IMR-90 (cell line): ENCODE measurements around the gene EFHC1.

Experiments used
- BHLHE40 ChIP-seq: fragments of 150-350 bp; IDR thresholded peaks from 2 replicates; pipeline ENCODE4 v1.6.1; 2016; ENCODE audit warnings: mild to moderate bottlenecking, low read depth, low read length
- CEBPB ChIP-seq: IDR thresholded peaks from 2 replicates; pipeline ENCODE4 v1.6.1; 2012; ENCODE audit warnings: low read depth, low read length, improper control_type of control experiment
- CHD1 ChIP-seq: IDR thresholded peaks from 2 replicates; pipeline ENCODE4 v1.6.1; 2012; ENCODE audit warnings: low read depth, low read length, improper control_type of control experiment
- FOS ChIP-seq: fragments of 150-350 bp; IDR thresholded peaks from 2 replicates; pipeline ENCODE4 v1.6.1; 2016; ENCODE audit warnings: low read depth, low read length
- MAFK ChIP-seq: IDR thresholded peaks from 2 replicates; pipeline ENCODE4 v1.6.1; 2012; ENCODE audit warnings: low read depth, low read length, improper control_type of control experiment
- MAZ ChIP-seq: IDR thresholded peaks from 2 replicates; pipeline ENCODE4 v1.6.1; 2012; ENCODE audit warnings: low read depth, mild to moderate bottlenecking, low read length, improper control_type of control experiment, moderate library complexity, borderline replicate concordance
- MXI1 ChIP-seq: IDR thresholded peaks from 2 replicates; pipeline ENCODE4 v1.6.1; 2012; ENCODE audit warnings: low read depth, mild to moderate bottlenecking, low read length, moderate library complexity, borderline replicate concordance
- POLR2A ChIP-seq: IDR thresholded peaks from 2 replicates; pipeline ENCODE4 v1.6.1; 2012; ENCODE audit warnings: mild to moderate bottlenecking, low read depth, low read length
- RAD21 ChIP-seq: IDR thresholded peaks from 2 replicates; pipeline ENCODE4 v1.6.1; 2012; ENCODE audit warnings: low read length, improper control_type of control experiment
- RFX5 ChIP-seq: IDR thresholded peaks from 2 replicates; pipeline ENCODE4 v1.8.0; 2012; ENCODE audit warnings: low read depth, mild to moderate bottlenecking, low read length, moderate library complexity
- USF2 ChIP-seq: fragments of 150-350 bp; IDR thresholded peaks from 2 replicates; pipeline ENCODE4 v1.6.1; 2017; ENCODE audit warnings: mild to moderate bottlenecking, antibody characterized with exemption, low read length, low read depth
- TF ChIP-seq, protein P1 (sequence below): conservative IDR thresholded peaks from 2 replicates; pipeline ENCODE4 v1.5.1; 2012; ENCODE audit warnings: mild to moderate bottlenecking, low read depth, low read length, improper control_type of control experiment
- TF ChIP-seq, protein P2 (sequence below): fragments of 150-350 bp; IDR thresholded peaks from 2 replicates; pipeline ENCODE4 v1.6.1; 2016; ENCODE audit warnings: low read depth, mild to moderate bottlenecking, low read length, moderate library complexity, borderline replicate concordance

DNA sequence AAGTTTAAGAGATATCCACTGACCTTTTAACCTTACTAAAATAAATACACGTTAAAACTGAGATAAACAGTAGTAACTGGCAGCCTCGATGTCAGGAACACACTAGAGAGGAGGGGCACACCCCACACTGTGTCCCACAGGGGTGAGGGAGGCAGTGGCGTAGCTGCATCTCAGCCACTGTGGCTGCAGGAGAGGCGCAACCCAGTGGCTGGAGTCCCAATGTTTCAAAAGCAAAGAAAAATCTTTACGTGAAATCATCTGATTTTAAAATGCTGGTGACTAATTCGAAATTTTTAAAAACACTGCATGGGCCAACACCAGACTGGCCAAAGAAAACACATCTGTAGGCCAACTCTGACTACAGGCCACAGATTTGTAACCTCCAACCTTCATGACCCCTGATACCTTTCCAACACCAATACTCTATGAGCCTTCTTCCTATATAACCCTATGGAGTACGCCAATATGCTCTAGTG lies 102.0 kb downstream of the EFHC1 start:
- TF ChIP-seq, protein P1, sequence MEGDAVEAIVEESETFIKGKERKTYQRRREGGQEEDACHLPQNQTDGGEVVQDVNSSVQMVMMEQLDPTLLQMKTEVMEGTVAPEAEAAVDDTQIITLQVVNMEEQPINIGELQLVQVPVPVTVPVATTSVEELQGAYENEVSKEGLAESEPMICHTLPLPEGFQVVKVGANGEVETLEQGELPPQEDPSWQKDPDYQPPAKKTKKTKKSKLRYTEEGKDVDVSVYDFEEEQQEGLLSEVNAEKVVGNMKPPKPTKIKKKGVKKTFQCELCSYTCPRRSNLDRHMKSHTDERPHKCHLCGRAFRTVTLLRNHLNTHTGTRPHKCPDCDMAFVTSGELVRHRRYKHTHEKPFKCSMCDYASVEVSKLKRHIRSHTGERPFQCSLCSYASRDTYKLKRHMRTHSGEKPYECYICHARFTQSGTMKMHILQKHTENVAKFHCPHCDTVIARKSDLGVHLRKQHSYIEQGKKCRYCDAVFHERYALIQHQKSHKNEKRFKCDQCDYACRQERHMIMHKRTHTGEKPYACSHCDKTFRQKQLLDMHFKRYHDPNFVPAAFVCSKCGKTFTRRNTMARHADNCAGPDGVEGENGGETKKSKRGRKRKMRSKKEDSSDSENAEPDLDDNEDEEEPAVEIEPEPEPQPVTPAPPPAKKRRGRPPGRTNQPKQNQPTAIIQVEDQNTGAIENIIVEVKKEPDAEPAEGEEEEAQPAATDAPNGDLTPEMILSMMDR: no peak
- TF ChIP-seq MXI1: no peak
- TF ChIP-seq RAD21: 0 out of 2 replicates have a peak, but pooled peaks have one; percentile 4
- no peak for TF ChIP-seq USF2
- TF ChIP-seq POLR2A: no peak
- TF ChIP-seq, protein P2, sequence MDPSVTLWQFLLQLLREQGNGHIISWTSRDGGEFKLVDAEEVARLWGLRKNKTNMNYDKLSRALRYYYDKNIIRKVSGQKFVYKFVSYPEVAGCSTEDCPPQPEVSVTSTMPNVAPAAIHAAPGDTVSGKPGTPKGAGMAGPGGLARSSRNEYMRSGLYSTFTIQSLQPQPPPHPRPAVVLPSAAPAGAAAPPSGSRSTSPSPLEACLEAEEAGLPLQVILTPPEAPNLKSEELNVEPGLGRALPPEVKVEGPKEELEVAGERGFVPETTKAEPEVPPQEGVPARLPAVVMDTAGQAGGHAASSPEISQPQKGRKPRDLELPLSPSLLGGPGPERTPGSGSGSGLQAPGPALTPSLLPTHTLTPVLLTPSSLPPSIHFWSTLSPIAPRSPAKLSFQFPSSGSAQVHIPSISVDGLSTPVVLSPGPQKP: no peak
- TF ChIP-seq CHD1: no peak
- 0 out of 2 replicates have a peak, but pooled peaks have one; percentile 4 for TF ChIP-seq CEBPB
- TF ChIP-seq MAZ: no peak; the same call in 1 of the 2 replicates
- TF ChIP-seq FOS: peak; percentile 29; the same call in 1 of the 2 replicates
- no peak for TF ChIP-seq MAFK
- peak; percentile 35; the same call in 1 of the 2 replicates for TF ChIP-seq BHLHE40
- TF ChIP-seq RFX5: no peak
